Fibroblast of skin of back (primary cell): ENCODE results near the gene RAD51B.

Source experiments
- DNase-seq: peaks from one replicate; pipeline ENCODE4 v3.0.0-alpha.2; 2013

RAD51B gene

DNA sequence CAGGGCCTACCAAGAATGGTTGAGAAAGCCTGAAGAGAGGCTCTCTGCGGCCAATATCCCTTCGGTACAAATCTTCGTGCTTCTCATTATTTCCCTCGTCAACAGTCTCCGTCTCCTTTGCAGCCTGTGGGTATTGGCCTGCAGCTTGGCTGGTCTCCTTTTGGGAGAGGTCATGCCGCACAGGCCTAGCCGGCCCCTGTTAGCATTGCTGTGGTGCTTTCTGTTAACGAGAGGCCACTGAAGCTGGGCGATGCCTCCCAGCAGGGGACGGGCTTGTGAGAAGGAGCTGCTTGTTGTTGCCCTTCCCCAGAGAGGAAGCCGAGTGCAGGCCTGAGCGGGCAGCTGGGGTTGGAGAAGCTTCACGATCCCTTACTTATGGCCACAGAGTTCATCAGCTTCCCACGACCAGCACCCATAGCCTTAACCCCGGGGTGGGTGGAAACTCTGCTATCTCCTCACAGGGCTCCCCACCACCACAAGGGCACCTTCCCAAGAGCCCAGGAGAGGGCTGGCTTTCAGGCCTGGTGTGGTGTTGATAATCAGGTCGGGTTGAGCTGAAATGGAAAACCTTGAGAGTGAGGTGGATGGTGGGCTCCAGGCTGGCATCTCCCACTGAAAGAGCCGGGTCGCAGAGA lies 744.7 kb downstream of the RAD51B start:
- no peak for DNase-seq

DNA sequence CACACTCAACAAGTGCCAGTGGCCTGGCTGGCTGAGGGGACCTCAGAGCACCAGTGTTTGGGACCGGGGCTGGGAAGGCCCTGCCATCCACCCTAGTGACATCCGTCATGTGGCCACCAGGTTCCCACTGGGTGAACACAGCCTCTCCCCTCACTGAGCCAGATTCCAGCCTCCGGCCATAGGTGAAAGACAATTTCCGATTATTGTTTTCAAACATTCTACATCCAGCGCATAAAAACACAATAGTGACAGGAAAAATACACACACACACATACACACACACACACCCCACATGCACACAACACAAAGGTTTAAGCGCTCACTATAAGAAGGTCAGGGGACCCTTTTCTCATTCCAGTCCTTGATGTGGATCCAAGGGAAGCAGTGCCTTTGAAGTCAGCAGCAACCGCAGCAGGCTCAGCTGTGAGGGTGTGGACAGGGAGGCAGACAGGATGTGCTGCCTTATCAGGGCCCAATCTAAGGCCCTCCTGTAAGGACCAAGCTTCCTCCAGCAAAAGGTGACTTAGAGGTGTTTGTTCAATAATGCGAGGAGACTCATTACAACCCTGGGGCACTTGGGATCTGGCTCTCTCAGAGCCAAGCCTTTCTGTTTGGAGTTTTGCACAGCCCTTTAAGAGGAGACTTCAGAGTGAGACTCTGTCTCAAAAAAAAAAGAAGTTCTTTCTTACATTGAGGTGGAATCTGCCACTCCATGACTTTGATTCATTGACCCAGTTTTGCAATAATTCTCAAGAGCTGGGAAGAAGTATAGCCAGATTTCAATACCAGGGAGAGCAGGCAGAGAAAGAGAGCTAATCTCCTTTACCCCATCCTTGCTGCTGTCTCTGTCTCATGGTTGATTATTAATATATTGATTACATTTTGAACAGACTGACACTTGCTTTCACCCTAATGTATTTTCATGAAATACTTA lies 745.5 kb downstream of the RAD51B start:
- DNase-seq = no peak

DNA sequence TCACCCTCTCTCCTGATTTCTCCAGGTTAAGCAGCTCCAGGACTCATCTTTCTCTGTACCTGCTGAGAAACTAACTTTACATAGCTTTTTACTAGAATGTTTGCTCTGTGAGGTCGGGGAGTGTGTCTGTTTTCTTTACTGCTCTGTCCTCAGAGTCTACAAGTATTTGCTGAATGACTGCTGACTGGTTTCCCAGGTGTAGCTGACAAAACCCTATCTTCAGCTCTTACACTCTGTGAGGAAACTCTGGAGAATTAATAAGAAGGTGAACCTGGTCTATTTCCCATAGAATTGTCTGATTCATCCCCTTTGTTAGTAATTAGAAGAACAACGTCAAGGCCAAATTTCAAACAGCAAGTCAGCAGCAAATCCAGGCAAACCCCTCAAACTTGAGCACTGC lies 746.5 kb downstream of the RAD51B start:
- no peak for DNase-seq

DNA sequence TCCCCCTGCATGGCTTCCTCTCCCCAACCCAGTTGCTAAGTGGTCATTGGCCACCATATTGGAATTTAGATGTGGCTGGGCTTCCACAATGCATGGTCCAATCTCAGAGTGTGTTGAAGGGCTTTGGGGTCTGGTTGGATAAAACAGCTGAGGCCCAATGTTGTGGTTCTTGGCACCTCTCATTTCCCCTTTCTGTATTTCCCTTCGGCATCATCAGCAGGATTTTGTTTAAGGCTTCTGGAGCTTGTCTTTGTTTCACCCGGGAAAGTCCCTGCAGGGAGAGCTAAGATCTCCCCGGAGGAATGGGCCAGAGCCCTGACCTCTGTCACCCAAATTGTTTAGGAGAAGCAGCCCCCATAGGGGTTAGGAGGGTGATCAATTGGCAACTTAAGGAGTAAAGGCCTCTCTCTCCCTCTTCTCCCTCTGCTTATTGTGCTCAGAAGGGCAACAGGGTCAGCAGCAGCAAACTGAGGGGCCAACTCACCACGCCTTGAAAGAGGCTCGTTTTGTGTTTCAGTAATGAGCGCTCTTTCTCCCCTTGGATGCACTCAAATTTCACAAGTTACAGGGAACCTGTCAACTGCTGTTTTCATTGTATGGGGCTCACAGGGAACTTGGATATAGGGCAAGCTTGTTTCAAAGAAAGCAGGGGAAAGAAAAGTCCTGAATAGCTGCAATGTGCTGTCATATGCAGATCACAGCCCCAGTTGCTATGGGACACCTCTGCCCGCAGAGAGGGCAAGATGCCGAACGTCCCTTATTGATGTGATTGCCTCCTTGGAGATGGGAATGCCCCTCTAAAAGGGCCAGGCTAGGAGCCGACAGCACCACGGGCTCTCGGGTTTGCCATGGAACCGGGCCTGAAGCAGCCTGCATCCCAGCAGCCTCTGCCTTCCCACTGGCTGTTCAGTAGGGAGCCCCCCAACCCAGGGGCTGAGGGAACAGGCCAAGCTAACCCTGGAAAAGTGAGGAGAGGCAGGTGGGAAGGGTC lies 749.6 kb downstream of the RAD51B start:
- no peak for DNase-seq

DNA sequence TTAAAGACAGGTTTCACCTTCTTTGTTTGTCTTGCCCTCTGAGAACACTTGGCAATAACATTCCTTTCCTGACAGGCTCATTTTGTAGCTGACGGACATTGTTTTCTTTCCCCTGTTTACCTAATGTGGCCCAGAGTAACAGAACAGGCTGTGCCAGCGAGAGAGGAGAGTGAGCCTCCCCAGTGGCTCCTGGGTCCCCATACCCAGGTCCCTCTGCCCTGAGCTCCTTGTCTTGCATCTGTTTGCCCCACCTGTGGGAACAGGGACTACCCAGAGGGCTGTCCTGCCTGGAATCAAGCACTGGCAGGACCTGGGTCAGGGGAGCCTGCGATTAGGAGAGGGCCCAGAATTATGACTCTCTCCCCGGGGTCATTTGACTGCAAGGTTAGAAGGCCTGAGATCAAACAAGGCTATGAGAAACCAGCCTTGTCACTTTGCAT lies 750.4 kb downstream of the RAD51B start:
- no peak for DNase-seq

DNA sequence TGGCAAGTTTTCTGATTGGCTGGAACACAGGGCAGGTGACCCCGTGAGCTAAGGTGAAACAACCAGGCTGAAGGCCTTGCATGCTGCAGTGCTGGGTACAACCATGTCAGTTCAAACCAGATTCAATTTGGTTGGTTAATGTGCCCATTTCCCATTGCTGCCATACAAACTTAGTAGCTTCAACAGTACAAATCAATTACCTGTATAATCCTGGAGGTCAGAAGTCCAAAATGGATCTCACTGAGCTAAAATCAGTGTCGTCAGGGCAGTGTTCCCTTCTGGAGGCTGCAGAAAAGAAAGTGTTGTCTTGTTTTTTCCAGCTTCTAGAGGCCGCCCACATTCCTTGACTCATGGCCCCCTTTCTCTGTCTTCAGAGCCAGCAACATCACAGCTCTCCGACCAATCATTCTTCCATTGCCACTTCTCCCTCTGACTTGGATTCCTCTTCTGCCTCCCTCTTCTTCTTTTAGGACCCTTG lies 751.6 kb downstream of the RAD51B start:
- no peak for DNase-seq

DNA sequence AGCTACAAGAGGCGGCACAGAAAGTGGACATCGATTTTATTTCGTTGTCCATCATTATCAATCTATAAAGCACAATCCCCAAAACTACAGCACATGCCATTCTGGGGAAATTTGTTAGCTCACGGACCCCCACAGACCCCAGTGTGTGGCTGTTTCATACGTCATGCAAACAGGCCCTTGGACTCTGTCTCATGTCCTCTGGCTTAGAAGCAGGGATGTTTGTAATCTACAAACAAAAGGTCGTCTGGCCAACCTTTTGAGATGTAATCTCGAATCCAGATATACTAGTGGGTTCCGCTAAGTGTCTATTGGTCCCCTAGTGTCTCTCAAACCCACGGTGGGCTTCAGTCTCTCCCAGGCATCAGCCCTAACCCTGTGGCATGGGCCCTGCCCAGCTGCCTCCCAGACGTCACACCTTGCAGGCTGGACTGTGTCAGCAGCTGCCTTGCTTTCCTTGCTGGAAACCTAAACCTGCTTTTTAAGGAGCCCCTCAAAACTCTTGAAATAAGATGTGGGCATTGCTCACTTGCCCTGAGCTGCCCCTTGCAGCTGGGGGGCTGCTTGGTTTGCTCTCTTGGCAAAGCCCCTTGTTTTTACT lies 752.4 kb downstream of the RAD51B start:
- DNase-seq = no peak

DNA sequence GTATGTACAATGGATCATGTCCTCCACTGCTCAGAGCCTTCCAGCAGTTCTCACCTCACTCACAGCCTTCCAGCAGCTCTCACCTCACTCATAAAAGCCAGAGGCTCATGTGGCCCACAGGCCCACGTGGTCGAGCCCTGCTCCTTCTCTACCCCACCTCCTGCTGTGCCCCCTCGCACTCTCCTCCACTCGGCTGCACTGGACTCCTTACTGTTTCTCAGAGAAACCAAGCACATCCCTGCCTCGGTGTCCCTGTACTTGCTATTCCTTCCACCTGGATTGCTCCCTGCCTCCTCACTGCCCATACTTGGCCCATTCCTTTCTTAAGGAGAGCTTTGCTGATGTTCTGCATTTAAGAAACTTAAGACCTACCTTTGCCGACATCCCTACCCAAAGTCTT lies 753.5 kb downstream of the RAD51B start:
- no peak for DNase-seq

DNA sequence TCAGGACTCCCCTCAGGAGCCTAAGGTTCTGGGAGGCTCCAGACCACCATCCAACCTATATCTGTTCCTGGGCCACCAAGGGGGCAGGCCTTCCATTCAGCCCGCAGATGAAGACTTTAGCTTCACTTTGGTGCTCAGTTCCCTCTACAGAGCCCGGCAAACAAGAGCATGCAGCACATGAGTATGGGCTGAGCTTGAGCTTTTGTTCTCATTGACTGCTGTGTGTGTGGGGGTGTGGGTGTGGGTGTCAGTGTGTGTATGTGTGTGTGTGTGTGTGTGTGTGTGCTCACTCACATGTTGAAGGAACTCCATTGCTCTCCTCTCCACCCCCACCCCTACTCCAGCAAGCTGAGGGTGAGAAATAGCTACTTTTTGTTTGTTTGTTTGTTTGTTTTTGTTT lies 754.1 kb downstream of the RAD51B start:
- no peak for DNase-seq

DNA sequence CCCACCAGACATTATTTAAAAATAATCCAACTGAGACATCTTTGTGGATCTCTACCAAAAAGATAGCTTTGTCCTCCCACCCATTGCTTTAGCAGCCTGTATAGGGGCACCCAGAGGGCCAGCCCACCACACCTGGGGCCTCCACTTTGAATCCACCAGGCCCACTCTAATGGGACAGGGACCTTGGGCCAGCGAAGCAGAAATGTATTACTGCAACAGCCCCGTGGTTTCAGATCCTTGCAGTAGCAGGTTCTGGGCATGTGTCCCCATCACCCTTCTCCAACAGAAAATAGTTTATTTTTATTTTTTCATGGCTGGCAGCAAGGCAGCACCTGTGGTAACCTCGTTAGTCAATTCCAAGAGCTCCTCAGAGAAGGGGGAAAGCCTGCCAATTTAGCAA lies 754.9 kb downstream of the RAD51B start:
- DNase-seq = no peak

DNA sequence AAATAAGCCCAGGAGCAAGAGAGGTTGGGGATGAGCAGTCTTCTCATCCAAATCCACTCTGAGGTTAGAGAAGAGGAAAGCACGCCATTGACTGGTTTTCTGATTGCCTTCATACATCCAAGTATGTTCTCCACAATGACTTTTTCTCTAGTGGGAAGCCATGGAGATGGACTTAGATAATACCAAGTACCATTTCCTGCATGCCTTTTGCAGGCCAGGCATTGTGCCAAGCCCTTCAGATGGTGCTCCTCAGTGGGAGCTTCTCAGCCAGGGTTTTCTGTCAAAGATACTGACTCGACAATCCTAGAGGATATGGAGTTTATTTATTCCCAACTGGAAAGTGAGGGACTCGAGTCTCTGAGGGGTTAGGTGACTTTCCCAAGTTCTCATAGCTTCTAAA lies 755.3 kb downstream of the RAD51B start:
- DNase-seq = peak; percentile 82

DNA sequence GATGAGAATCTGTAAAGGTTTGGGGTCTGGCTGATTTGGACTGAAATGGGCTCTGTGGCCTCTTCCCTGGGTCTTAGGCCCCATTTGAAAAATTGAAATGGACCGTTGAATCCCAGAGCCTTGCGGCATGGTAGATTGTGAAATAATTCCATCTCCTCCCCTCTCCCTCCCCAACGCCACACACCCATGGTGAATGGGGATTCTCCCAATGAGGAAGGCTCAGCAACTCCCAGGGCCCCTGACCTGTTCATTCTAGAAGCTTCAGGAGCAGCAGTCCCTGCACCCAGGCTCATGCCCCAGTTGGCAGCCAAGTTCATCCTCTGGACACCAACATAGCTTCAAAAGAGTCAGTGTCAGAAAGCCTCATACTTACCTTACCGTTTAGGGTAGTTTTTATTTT lies 755.8 kb downstream of the RAD51B start:
- no peak for DNase-seq

DNA sequence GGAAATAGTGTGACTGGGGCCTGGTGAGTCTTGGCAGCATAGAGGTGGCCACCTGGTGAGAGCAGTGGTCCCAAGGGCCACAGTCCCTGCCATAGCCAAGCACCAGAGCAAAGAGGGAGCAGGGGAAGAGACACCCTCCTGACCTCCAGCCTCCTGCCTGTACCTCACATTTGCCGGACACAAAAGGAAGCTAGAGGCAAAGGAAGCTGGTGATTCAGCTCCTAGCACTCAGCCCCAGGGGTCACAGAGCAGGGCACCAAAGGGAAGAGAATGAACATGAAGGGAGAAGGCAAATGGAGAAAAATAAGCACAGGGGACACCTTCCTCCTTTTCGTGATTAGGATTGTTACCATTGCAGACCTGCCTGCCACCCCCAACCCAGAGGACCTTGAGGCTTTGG lies 756.5 kb downstream of the RAD51B start:
- no peak for DNase-seq

DNA sequence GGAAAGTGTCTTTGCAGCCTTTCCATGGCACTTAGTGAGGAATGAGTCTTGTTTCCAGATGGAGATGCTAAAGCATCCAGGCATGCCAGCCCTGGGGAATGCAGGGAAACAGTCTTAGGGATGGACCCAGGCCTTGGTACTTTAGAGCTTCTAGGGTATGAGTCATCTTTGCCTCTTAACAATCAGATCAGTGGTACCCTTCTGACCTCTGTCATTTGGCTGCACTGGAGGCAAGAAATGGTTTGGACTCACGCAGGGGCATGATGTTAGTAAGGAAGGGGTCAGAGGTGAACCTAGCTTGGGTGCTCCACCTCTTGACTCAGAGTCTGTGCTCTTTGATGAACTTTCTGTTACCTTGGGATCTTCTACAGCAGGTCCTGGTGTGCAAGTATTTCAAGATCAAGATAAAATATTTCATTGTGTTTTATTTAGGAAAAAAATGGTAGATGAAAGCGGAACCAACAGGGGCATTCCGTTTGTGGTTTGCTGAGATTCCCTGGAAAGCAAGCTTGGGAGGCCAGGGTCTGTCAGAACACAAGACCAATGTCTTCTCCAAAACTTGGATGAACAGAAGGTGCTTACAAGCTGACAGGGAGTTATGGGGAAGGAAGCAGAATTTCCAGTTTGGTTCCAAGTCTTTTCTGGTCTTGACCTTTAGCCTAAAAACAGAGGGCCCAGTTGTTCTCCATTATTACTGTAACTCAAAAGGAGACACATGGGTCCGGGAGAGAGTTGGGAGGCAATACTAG lies 757.1 kb downstream of the RAD51B start:
- peak; percentile 72 for DNase-seq

DNA sequence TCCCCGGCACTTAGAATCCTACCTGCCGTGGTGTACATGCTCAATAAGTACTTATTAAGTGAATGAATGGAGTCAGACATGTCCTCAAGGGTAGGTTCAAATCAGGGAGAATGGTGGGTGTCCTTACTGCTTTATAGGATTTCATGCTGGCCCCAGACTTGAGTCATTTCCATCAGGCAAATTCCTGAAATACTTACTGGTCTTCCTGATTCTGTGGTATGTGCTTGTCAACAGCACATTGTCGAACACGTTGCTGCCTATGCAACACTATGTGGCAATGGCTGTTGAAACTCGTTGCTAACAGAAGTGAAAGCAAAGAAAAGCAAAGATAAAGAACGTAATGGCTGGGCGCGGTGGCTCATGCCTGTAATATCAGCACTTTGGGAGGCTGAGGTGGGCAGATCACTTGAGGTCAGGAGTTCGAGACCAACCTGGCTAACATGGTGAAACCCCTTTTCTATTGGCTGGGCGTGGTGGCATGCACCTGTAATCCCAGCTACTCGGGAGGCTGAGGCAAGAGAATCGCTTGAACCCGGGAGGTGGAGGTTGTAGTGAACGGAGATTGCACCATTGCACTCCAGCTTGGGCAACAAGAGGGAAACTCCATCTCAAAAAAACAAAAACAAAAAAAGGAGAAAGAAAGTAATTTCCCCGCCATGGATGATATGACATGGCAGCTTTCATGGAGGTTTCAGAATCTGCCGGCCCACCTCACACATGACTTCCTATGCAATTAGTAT lies 758.4 kb downstream of the RAD51B start:
- peak; percentile 97 for DNase-seq

DNA sequence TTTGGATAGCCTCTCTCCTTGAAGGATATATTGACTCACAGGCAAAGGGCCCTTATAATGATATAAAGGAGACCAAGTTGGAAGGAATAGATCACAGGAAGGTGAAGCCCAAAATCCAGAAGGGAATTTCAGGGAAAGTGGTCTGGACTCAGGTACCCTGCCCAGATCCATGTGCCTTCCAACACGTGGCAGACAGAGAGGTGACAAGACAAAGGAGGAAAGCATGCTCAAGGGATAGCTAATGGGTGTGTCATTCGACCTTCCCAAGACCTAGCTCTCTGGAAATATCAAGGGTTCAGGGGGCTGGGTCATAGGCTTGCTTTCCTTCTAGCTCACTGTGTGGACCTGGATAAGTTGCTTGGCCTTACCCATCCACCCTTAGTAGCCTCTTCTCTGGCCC lies 759.0 kb downstream of the RAD51B start:
- no peak for DNase-seq

DNA sequence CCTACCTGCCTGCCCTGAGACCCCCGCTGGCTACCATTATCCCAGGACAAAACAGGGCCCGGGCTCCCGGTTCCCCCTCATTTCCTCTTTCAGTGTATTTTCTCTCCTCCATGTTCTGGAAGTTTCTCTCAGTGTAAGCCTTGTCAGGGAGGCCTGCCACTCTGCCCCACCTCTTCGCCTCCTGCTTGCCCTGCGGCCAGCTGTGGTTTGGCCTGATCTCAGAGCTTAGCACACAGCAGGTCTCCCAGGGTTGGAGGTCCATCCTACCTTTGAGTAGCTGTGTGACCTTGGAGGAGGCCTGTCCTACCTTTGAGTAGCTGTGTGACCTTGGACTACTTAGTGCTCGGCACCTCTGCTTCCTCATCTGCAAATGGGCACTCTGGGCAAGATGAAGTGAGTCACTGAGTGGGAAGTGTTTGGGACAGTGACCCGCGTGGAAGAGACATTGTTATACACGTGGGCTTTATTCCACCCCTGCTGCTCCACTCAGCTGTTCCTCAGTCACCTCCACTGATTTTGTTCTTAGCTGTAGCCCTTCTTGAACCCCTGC lies 760.6 kb downstream of the RAD51B start:
- no peak for DNase-seq

DNA sequence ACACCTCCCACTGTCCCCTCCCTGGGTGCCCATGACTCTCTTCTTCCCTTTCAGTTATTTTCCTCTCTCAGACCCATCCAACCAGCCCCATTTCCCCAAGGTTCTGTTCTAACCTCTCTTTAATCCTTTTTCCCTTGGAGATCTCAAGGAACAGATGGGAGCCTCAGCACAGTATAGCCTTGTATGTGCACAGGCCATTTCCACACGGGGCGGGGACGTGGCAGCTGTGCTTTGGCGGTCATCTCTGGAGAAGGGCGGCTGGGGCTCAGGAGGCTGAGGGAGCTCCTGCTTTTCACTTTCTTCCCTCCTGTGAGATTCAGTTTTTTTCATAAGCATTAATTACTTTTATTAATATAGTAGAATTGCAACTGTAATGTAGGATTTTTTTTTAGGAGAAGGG lies 761.1 kb downstream of the RAD51B start:
- DNase-seq = no peak

DNA sequence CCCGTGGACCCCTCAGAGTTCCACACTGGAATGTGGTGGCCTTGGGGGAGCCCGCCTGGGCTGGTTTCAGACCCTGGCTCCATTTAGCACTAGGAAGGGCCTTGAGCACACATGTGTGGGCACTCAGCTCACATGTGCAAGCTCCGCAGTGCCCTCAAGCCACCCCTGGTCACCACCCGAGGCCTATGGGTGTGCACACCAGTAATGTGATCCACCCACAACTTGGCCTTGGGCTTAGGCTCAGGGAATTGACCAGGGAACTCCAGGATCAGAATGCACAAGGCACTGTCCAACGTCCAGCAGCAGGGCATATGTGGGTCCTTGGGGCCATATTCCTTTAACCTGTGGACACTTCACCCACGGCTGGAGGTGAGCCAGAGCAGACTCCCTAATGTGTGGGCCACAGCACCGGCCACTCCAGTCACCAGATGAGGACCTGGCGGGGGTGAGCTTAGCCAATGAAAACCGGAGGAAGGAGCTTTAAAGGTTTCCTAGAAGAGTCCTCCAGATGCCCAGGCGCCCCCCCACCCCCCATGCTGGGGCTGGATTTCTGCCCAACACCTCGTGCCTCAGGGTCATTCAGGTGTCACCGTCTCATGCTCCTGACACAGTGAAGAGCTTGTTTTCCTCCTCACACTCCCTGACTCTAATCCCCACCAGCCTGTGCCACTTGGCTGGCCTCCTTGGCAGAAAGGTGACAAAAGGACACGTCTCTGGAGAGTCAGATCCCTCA lies 764.1 kb downstream of the RAD51B start:
- no peak for DNase-seq

DNA sequence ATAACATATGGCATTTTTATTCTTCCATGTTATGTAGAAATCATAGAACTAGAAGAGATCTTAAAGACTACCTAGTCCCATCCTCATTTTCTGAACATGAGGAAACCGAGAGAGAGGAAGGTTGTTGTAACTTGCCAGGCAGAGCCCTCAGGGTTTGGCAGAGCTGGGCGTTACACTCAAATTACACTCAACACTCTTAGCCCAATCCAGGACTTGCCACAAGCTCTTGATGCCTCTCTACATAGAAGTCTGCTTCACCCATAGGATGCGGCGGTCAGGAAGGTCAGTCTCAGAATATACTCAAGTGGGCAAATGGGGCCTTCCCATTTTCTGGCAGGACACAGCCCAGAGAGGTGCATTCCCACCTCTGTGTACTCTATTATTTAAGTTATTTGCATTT lies 765.2 kb downstream of the RAD51B start:
- no peak for DNase-seq
